ENCODE measurements around the gene EFEMP1.

- TF ChIP-seq POLR2A (IDR thresholded peaks at IDR 0.05; ENCODE audit: low read length) (no peak), GATA1 (IDR thresholded peaks at IDR 0.05; ENCODE audit: low read depth, low read length) (no peak)
These were observed 13.5 kb downstream of the EFEMP1 start for GRCh38 chr2:55910077-55910476.

Measured in erythroblast (primary cell).